ENCODE data around the gene DPEP2NB. TPM values are rescaled to one million over a fixed set of nuclear protein-coding genes. Genes with fewer than 3 reads are reported as not detected.

The DPEP2NB gene
- total RNA-seq, 1 experiment from 2014 or later: not detected

- Histone ChIP-seq H4K5ac (ENCODE audit: insufficient read length, low read depth, low read length) (no peak overlapping the region), H2AK5ac (ENCODE audit: insufficient read length, low read length) (no peak overlapping the region), H3K4me1 (ENCODE audit: insufficient read depth, low read length) (no peaks in the 10 kb centered on the region), H3T11ph (ENCODE audit: low read length) (no peak overlapping the region), H3K27ac (ENCODE audit: insufficient read length, low read depth, low read length) (no peak overlapping the region), H3K14ac (ENCODE audit: insufficient read depth, low read length) (no peak overlapping the region), H2BK120ac (ENCODE audit: low read depth, low read length, poor library complexity, severe bottlenecking) (no peak overlapping the region), H3K18ac (ENCODE audit: insufficient read length, low read depth, low read length) (no peak overlapping the region), H3K56ac (ENCODE audit: insufficient read length, low read depth, low read length) (no peak overlapping the region), H2AFZ (ENCODE audit: low read length) (no peak overlapping the region), H3K9me3 (ENCODE audit: control insufficient read depth, low read depth, low read length) (no peaks in the 10 kb centered on the region), H3K23ac (ENCODE audit: insufficient read length, low read depth, low read length) (no peak overlapping the region), H4K91ac (ENCODE audit: insufficient read length, low read depth, low read length) (no peak overlapping the region), H3K79me1 (ENCODE audit: insufficient read depth, low read depth, low read length, poor library complexity, severe bottlenecking) (no peaks in the 10 kb centered on the region), H4K8ac (replicated peaks; ENCODE audit: insufficient read length, low read depth, low read length) (no peak overlapping the region), H3K79me2 (ENCODE audit: insufficient read depth, low read length) (no peaks in the 10 kb centered on the region), H2BK5ac (ENCODE audit: insufficient read length, low read length) (no peak overlapping the region), H2BK12ac (ENCODE audit: insufficient read length, low read depth, low read length) (no peak overlapping the region), H3K4me2 (ENCODE audit: insufficient read depth, insufficient read length, low read length) (no peak overlapping the region), H3K9ac (ENCODE audit: extremely low read depth, insufficient read length, low read length) (no peak overlapping the region), H3K23me2 (ENCODE audit: insufficient read length, low read depth, low read length, poor library complexity, severe bottlenecking) (no peaks in the 10 kb centered on the region), H3K27me3 (ENCODE audit: insufficient read depth, low read length) (no peaks in the 10 kb centered on the region), H3K4ac (ENCODE audit: low read depth, low read length) (no peak overlapping the region), H2BK15ac (ENCODE audit: low read depth, low read length) (no peak overlapping the region), H2BK20ac (ENCODE audit: low read depth, low read length, poor library complexity, severe bottlenecking) (no peak overlapping the region), H4K20me1 (ENCODE audit: control insufficient read depth, insufficient read depth, insufficient read length) (no peaks in the 10 kb centered on the region)
- H3K36me3 Mint-ChIP-seq (ENCODE audit: insufficient read depth in 1 of 3, low read depth in 3 of 3): peaks cover 7 to 20% (median 15%) of the 10 kb centered on the region in 3 experiments; a peak in 6 of 7 replicates
- H3K27me3 Mint-ChIP-seq (ENCODE audit: low read depth): no peaks in the 10 kb centered on the region
- H3K27ac Mint-ChIP-seq: peak overlapping the region in 2 of 3 experiments; percentile 25 to 88; a peak in 3 of 7 replicates
- no peaks in the 10 kb centered on the region for H3K9me3 Mint-ChIP-seq
- no peak for TF ChIP-seq CTCF (conservative IDR thresholded peaks at IDR 0.05)
- H3K4me1 Mint-ChIP-seq: peaks cover 2 to 3% of the 10 kb centered on the region in 2 experiments; a peak in 2 of 4 replicates
- no peak overlapping the region; a peak in 1 of 5 replicates for H3K4me3 Mint-ChIP-seq
- DNase-seq: no peak
- no CpG with 5 or more reads among the region's 9 CpGs for WGBS (ENCODE audit: extremely low coverage, insufficient read length, low lambda C conversion rate)
These were observed 22.3 kb upstream of the DPEP2NB start for GRCh38 chr16:68037841-68038597.
